8988T (cell line): Measurements from ENCODE around the gene PEX5.

Experiments used
- DNase-seq: peaks from one replicate; pipeline ENCODE4 v3.0.0; 2011

Gene PEX5

GRCh38 chr12:7189398-7190267 is at the start of gene PEX5:
Gene PEX5 (plus strand): TSS chr12:7189686. CDS start chr12:7190378, 692 bp downstream.
- DNase-seq: peak; percentile 58

GRCh38 chr12:7141351-7142005 is 48.0 kb upstream of the PEX5 start:
- no peak for DNase-seq

- DNase-seq: peak; percentile 53
Measured at GRCh38 chr12:7142056-7142644, 47.3 kb upstream of the PEX5 start.

- DNase-seq: no peak
Measured at GRCh38 chr12:7142809-7143465, 46.5 kb upstream of the PEX5 start.

GRCh38 chr12:7143564-7143963 is 45.9 kb upstream of the PEX5 start:
- no peak for DNase-seq

- no peak for DNase-seq
Measured at GRCh38 chr12:7144414-7145120, 44.9 kb upstream of the PEX5 start.

- DNase-seq: no peak
Measured at GRCh38 chr12:7145671-7146070, 43.8 kb upstream of the PEX5 start.

- no peak for DNase-seq
Measured at GRCh38 chr12:7146228-7146627, 43.3 kb upstream of the PEX5 start.

GRCh38 chr12:7146906-7147305 is 42.6 kb upstream of the PEX5 start:
- no peak for DNase-seq

- no peak for DNase-seq
Measured at GRCh38 chr12:7150356-7150755, 39.1 kb upstream of the PEX5 start.

- DNase-seq: no peak
Measured at GRCh38 chr12:7150841-7151240, 38.6 kb upstream of the PEX5 start.

GRCh38 chr12:7151532-7151931 is 38.0 kb upstream of the PEX5 start:
- no peak for DNase-seq

GRCh38 chr12:7152818-7153217 is 36.7 kb upstream of the PEX5 start:
- no peak for DNase-seq

GRCh38 chr12:7154042-7154441 is 35.4 kb upstream of the PEX5 start:
- DNase-seq: no peak

- no peak for DNase-seq
Measured at GRCh38 chr12:7154901-7155470, 34.5 kb upstream of the PEX5 start.

GRCh38 chr12:7155471-7156034 is 33.9 kb upstream of the PEX5 start:
- DNase-seq: no peak

- DNase-seq: no peak
Measured at GRCh38 chr12:7156259-7157197, 33.0 kb upstream of the PEX5 start.

- DNase-seq: no peak
Measured at GRCh38 chr12:7157391-7157790, 32.1 kb upstream of the PEX5 start.

GRCh38 chr12:7158781-7159609 is 30.5 kb upstream of the PEX5 start:
- no peak for DNase-seq

- no peak for DNase-seq
Measured at GRCh38 chr12:7160183-7160582, 29.3 kb upstream of the PEX5 start.
